OCI-LY7 (cell line): Measurements from ENCODE around the gene SNRNP48.

Experiments used
- EZH2phosphoT487 ChIP-seq: fragments of 200-600 bp; sonication (generic); IDR thresholded peaks from 2 replicates; pipeline ENCODE4 v1.6.1; 2018; ENCODE audit warnings: low read depth, borderline replicate concordance, mild to moderate bottlenecking, mixed run types, antibody characterized with exemption, low read length, moderate library complexity, mixed read lengths
- TF ChIP-seq, protein P1 (sequence below): fragments of 200-600 bp; sonication (generic); conservative IDR thresholded peaks from 2 replicates; pipeline ENCODE4 v1.5.1; 2014; ENCODE audit warnings: mild to moderate bottlenecking, antibody characterized with exemption, low read length, moderate library complexity, mixed read lengths

DNA sequence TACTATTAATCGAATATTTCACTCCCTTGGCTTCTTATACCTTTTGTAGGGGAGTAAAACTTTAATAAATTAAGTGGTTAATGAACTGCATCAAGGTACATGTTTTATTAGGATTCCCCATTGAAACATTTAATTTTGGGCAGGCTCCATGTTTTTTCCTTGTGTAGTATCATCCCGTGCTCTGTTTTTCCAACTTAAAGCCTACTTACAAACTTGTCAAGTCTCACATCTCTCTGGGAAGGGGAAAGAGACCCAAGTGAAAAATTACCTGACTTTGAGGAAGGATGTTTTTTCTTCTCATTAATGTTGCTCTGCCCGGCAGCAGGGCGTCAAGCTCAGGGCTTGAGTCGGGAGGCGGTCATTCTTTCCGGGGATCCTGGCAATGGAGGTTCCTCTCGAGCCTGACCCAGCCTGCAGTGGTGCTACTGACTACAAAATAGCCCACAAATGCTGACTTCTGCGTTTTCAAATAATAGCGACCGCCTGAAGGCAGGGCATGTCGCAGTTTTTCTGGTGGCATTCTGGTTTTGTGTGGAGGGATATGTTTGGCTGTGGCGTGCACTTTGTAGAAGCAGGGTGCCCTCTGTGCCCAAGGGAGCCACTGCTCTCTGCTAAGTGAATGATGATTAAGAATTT, 46.1 kb upstream of the SNRNP48 start:
- TF ChIP-seq, protein P1, sequence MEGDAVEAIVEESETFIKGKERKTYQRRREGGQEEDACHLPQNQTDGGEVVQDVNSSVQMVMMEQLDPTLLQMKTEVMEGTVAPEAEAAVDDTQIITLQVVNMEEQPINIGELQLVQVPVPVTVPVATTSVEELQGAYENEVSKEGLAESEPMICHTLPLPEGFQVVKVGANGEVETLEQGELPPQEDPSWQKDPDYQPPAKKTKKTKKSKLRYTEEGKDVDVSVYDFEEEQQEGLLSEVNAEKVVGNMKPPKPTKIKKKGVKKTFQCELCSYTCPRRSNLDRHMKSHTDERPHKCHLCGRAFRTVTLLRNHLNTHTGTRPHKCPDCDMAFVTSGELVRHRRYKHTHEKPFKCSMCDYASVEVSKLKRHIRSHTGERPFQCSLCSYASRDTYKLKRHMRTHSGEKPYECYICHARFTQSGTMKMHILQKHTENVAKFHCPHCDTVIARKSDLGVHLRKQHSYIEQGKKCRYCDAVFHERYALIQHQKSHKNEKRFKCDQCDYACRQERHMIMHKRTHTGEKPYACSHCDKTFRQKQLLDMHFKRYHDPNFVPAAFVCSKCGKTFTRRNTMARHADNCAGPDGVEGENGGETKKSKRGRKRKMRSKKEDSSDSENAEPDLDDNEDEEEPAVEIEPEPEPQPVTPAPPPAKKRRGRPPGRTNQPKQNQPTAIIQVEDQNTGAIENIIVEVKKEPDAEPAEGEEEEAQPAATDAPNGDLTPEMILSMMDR, result no peak
- TF ChIP-seq EZH2phosphoT487, result no peak
